K562 (cell line): Measurements from ENCODE around the gene MND1. TPM values are rescaled to one million over a fixed set of nuclear protein-coding genes. Genes with fewer than 3 reads are reported as not detected.

Experiments
- ATAC-seq: fragments of 200-7000 bp; cut with Tn5 transposase; 3 replicates; pipeline ENCODE4 v1.9.1; 2020; ENCODE audit warnings: moderate library complexity
- BruUV-seq: library from RNA; stranded (reverse); fragments of 400-500 nt; replicated peaks from 2 replicates; lab custom pipeline; 2021; lab: Mats Ljungman, UMichigan
- CTCF ChIA-PET: fragments of 300-600 bp; formaldehyde crosslinking; extraction: SDS; loops from one replicate; lab custom pipeline; 2021; ENCODE audit warnings: low intra/inter-chr PET ratio; lab: Yijun Ruan, JAX
- POLR2A ChIA-PET: fragments of 300-600, 350-650 bp; sonication (Branson Sonifier 250); formaldehyde crosslinking; extraction: SDS; loops from one replicate; lab custom pipeline; 2021; ENCODE audit warnings: antibody characterized with exemption, inconsistent platforms; lab: Yijun Ruan, JAX
- DNase-seq, 4 experiments: peaks; one replicate each; pipeline versions ENCODE4 v3.0.0 to v3.0.0-alpha.2; 2011 to 2018; ENCODE audit warnings: low spot score in 3 of 4, mixed read lengths in 3 of 4; ENCODE audit errors: extremely low read depth in 1 of 4
- FAIRE-seq: peaks from 2 replicates; lab custom pipeline; 2011; peaks lifted over from hg19 to GRCh38; lab: Jason Lieb, UNC
- H2AFZ ChIP-seq: 2 replicates; pipeline ENCODE4 v1.6.0; 2011; ENCODE audit warnings: low read depth, low read length, control low read depth, inconsistent platforms
- H3K27ac ChIP-seq: fragments of 200-600 bp; 3 replicates; pipeline ENCODE4 v1.8.0; 2011; ENCODE audit warnings: low read depth, mild to moderate bottlenecking, control low read depth, inconsistent platforms, low read length, moderate library complexity, mixed read lengths; ENCODE audit errors: extremely low read depth
- H3K27me3 ChIP-seq, 2 experiments: fragments of 300-600 bp in 1 of 2; 2 replicates in 1 of 2; 3 replicates in 1 of 2; pipeline versions ENCODE4 v1.6.0 to v1.8.0; 2011; ENCODE audit warnings: inconsistent platforms in 2 of 2, low read length in 2 of 2, mild to moderate bottlenecking in 1 of 2, mixed read lengths in 1 of 2, moderate library complexity in 1 of 2; ENCODE audit not compliant: control insufficient read depth in 2 of 2, insufficient read depth in 2 of 2
- H3K36me3 ChIP-seq: fragments of 300-600 bp; 3 replicates; pipeline ENCODE4 v1.8.0; 2011; ENCODE audit warnings: mild to moderate bottlenecking, low read length, inconsistent platforms; ENCODE audit not compliant: control insufficient read depth, insufficient read depth
- H3K4me1 ChIP-seq, 2 experiments: fragments of 200-600 bp in 1 of 2; replicated peaks in 1 of 2; 2 replicates in 1 of 2; 3 replicates in 1 of 2; pipeline versions ENCODE4 v1.5.1 to v1.8.0; 2011; ENCODE audit warnings: inconsistent platforms in 2 of 2, low read length in 2 of 2, mild to moderate bottlenecking in 1 of 2, mixed read lengths in 1 of 2, moderate library complexity in 1 of 2; ENCODE audit not compliant: control insufficient read depth in 2 of 2, insufficient read depth in 2 of 2
- H3K4me2 ChIP-seq: 2 replicates; pipeline ENCODE4 v1.6.1; 2011; ENCODE audit warnings: low read length, control low read depth, inconsistent platforms, mixed read lengths; ENCODE audit not compliant: insufficient read depth
- H3K4me3 ChIP-seq: fragments of 200-600 bp; sonication (generic), shearing (Covaris generic); 2 replicates; pipeline ENCODE4 v1.5.1; 2016; ENCODE audit warnings: control low read depth, inconsistent platforms
- H3K79me2 ChIP-seq: fragments of 200-600 bp; 3 replicates; pipeline ENCODE4 v1.8.0; 2011; ENCODE audit warnings: low read length, inconsistent platforms; ENCODE audit not compliant: control insufficient read depth, insufficient read depth
- H3K9ac ChIP-seq, 2 experiments: 2 replicates each; pipeline versions ENCODE4 v1.6.0 to v1.6.1; 2011; ENCODE audit warnings: low read depth in 2 of 2, low read length in 2 of 2, control low read depth in 1 of 2, inconsistent platforms in 1 of 2, mild to moderate bottlenecking in 1 of 2, mixed read lengths in 1 of 2; ENCODE audit not compliant: insufficient read depth in 1 of 2
- H3K9me1 ChIP-seq: one replicate; pipeline ENCODE4 v1.6.0; 2011; ENCODE audit warnings: inconsistent platforms, mild to moderate bottlenecking, low read length, moderate library complexity; ENCODE audit not compliant: control insufficient read depth, insufficient read depth
- H3K9me3 ChIP-seq: replicated peaks from 2 replicates; pipeline ENCODE4 v1.5.1; 2011; ENCODE audit warnings: low read depth, low read length, inconsistent platforms; ENCODE audit not compliant: control insufficient read depth, insufficient read depth
- H4K20me1 ChIP-seq: replicated peaks from 2 replicates; pipeline ENCODE4 v1.6.1; 2011; ENCODE audit warnings: low read length, inconsistent platforms, mixed read lengths; ENCODE audit not compliant: control insufficient read depth, insufficient read depth
- HNRNPLL ChIP-seq: fragments of 200-400 bp; formaldehyde crosslinking; IDR thresholded peaks from 2 replicates; pipeline ENCODE4 v1.6.1; 2017; ENCODE audit warnings: low read length, low read depth, mild to moderate bottlenecking; ENCODE audit not compliant: poor library complexity, severe bottlenecking
- PKNOX1 ChIP-seq: fragments of 450-650 bp; IDR thresholded peaks from 2 replicates; pipeline ENCODE4 v1.6.1; 2016
- SRF ChIP-seq, 2 experiments: fragments of 250-450, 450-650 bp in 1 of 2; sonication (Bioruptor Pico) in 1 of 2; sonication (generic) in 1 of 2; formaldehyde crosslinking; IDR thresholded peaks; 2 replicates each; pipeline versions ENCODE4 v1.5.0 to v1.5.1; 2020 to 2022; ENCODE audit warnings: mild to moderate bottlenecking in 1 of 2, missing genetic modification reagents in 1 of 2
- WGBS: fragments of 100-300 bp; shearing (Covaris generic); methylation state at CpG from one replicate; pipeline ENCODE4 v1.1.6; 2016; ENCODE audit warnings: low coverage, mixed read lengths; ENCODE audit not compliant: insufficient coverage; ENCODE audit errors: missing lambda C conversion rate; 5-methylcytosine and 5-hydroxymethylcytosine counted together
- in situ Hi-C: fragments of 300-500 bp; cut with MboI; formaldehyde crosslinking; loops from 4 replicates; pipeline ENCODE4 v1.15.0; 2018; ENCODE audit warnings: inconsistent platforms, mixed read lengths
- intact Hi-C: fragments of 100-400 bp; cut with micrococcal nuclease; formaldehyde crosslinking; loops from 2 replicates; pipeline ENCODE4 v1.14.2; 2022
- polyA plus RNA-seq, 8 experiments: library from polyadenylated mRNA; depleted of rRNA in 4 of 8; stranded (reverse) in 5 of 8; unstranded in 3 of 8; fragments of >200 nt; fragmentation: Nextera tagmentation in 2 of 8; fragmentation: Illumina TruSeq in 1 of 8; extraction: Ambion mirVana in 2 of 8; extraction: Trizol in 1 of 8; gene quantifications; 2 replicates each; pipeline versions ENCODE4 v1.2.1 to v1.2.3, GENCODE V29; 2011 to 2014; ENCODE audit warnings: inconsistent platforms in 1 of 8, missing spikeins in 1 of 8
- total RNA-seq, 7 experiments: library from RNA; depleted of rRNA in 6 of 7; stranded (reverse); fragments of >200 nt in 6 of 7; fragmentation: Illumina TruSeq in 2 of 7; extraction: Trizol in 2 of 7; gene quantifications; 2 replicates each; pipeline versions ENCODE4 v1.2.1 to v1.2.3, GENCODE V29; 2011 to 2021; ENCODE audit warnings: low replicate concordance in 1 of 7

Gene MND1
- total and polyA plus RNA-seq, 9 of the 15 experiments (the other 6 are each of a cell fraction or from before 2014, with no cell fraction given) = 35.3 to 94.1 (median 59.9) TPM

DNA sequence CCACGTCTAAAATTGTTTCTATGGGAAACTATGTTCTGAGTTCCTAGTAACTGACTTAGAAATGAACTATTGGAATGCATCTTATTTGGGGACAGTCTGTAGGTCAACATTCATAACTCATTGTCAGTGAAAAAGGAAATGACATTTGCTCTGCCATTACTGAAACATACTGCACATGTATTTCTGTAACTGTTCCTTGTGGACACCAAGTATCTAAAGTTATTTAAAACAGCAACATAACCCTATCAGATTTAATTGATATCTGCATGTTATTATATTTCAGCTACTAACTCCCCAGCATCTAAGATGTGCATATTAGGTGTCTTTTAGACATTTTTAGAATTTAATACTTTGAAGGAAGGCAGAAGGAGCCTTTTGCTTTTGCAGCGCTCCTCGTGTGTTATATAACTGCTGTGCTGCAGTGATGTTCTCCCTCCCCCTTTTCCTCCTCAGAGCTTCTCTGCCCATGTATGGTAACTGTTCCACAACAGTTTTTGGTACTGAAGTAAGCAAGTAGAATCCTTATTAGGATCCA is 84.5 kb downstream of the MND1 start:
- CTCF ChIA-PET = no interaction called here
- intact Hi-C loops = no loop called here
- no TSS peak for BruUV-seq
- in situ Hi-C loops = no loop called here
- 41% methylated on average over 3 of the region's 3 CpGs for WGBS
- no peaks in the 10 kb centered on the region for H3K36me3 ChIP-seq
- H3K4me1 ChIP-seq = peaks cover 9 to 10% of the 10 kb centered on the region in 2 experiments; a peak in 4 of 5 replicates
- H3K9me1 ChIP-seq = no peaks in the 10 kb centered on the region
- H3K27me3 ChIP-seq = no peaks in the 10 kb centered on the region
- 0 out of 2 replicates have a peak overlapping the region, but pooled peaks have one; percentile 7 for H2AFZ ChIP-seq
- H3K9ac ChIP-seq = no peak overlapping the region
- TF ChIP-seq HNRNPLL (no peak), SRF (CRISPR knock-in tag; IDR thresholded peaks at IDR 0.05) (peak in 1 of 2 experiments; percentile 59; a peak in 1 of 4 replicates), PKNOX1 (0 out of 2 replicates have a peak, but pooled peaks have one; percentile 13)
- no peaks in the 10 kb centered on the region for H4K20me1 ChIP-seq
- no peak overlapping the region for H3K27ac ChIP-seq
- DNase-seq (no peak), ATAC-seq (no peak), FAIRE-seq (no peak)
- no peaks in the 10 kb centered on the region for H3K79me2 ChIP-seq
- no peaks in the 10 kb centered on the region for H3K9me3 ChIP-seq
- POLR2A ChIA-PET = interaction anchor here (0.6 kb wide), 1 partner anchor 173 kb away, joined by 3 read pairs; no protein-coding TSS in a partner anchor
- H3K4me2 ChIP-seq = no peak overlapping the region
- no peak overlapping the region for H3K4me3 ChIP-seq
